Upper lobe of right lung (tissue), 1 donor: ENCODE data around the gene EOGT. TPM values are rescaled to one million over a fixed set of nuclear protein-coding genes. Genes with fewer than 3 reads are reported as not detected.

Source experiments
- ATAC-seq: fragments of 200-7000 bp; cut with Tn5 transposase; one replicate; pipeline ENCODE4 v1.9.1; 2020; ENCODE audit warnings: mild to moderate bottlenecking, moderate library complexity
- DNase-seq: peaks from one replicate; pipeline ENCODE4 v3.0.0-alpha.2; 2020
- H3K27ac ChIP-seq: fragments of 200-600 bp; one replicate; pipeline ENCODE4 v1.8.0; 2022
- H3K27me3 ChIP-seq: fragments of 200-600 bp; one replicate; pipeline ENCODE4 v1.8.0; 2022; ENCODE audit warnings: mild to moderate bottlenecking
- H3K36me3 ChIP-seq: fragments of 200-600 bp; one replicate; pipeline ENCODE4 v1.8.0; 2022
- H3K4me1 ChIP-seq: fragments of 200-600 bp; one replicate; pipeline ENCODE4 v1.8.0; 2022
- H3K4me3 ChIP-seq: fragments of 200-600 bp; one replicate; pipeline ENCODE4 v1.8.0; 2022; ENCODE audit warnings: mild to moderate bottlenecking
- H3K9me3 ChIP-seq: fragments of 200-600 bp; one replicate; pipeline ENCODE4 v1.8.0; 2022
- CTCF ChIP-seq: fragments of 200-600 bp; IDR thresholded peaks from one replicate; pipeline ENCODE4 v1.8.0; 2022; ENCODE audit warnings: antibody characterized with exemption
- intact Hi-C: fragments of 100-400 bp; cut with DNase I; formaldehyde crosslinking; loops from one replicate; pipeline ENCODE4 v1.11.0; 2022
- total RNA-seq: library from RNA; stranded (reverse); fragmentation: NEBNext Ultra II Directional; extraction: Animal tissue kit (Norgen Biotek cat#: 25700); gene quantifications from one replicate; pipeline ENCODE4 v1.2.1, GENCODE V29; 2021
- donor health status: DM: no; HTN: yes; CAD: no; lungs with severe emphysema.

EOGT gene
- total RNA-seq, 1 donor from 2014 or later = 36.4 TPM

GRCh38 chr3:69008980-69009379, 4.5 kb downstream of the EOGT start:
- Histone ChIP-seq H3K4me1 (peaks cover 25% of the 10 kb centered on the region), H3K27me3 (no peaks in the 10 kb centered on the region), H3K4me3 (no peak overlapping the region), H3K27ac (peak overlapping the region; percentile 43), H3K36me3 (peaks cover 52% of the 10 kb centered on the region), H3K9me3 (no peaks in the 10 kb centered on the region)
- no peak for TF ChIP-seq CTCF
- intact Hi-C loops = no loop called here
- DNase-seq = no peak
- no peak for ATAC-seq

GRCh38 chr3:69005791-69006482, 7.5 kb downstream of the EOGT start:
- H3K27me3 ChIP-seq = no peaks in the 10 kb centered on the region
- H3K4me1 ChIP-seq = peaks cover 16% of the 10 kb centered on the region
- TF ChIP-seq CTCF = no peak
- H3K27ac ChIP-seq = no peak overlapping the region
- no peaks in the 10 kb centered on the region for H3K9me3 ChIP-seq
- DNase-seq (no peak), ATAC-seq (no peak)
- H3K4me3 ChIP-seq = no peak overlapping the region
- intact Hi-C loops = no loop called here
- H3K36me3 ChIP-seq = peaks cover 83% of the 10 kb centered on the region

- no peak for TF ChIP-seq CTCF
- no peak overlapping the region for H3K4me3 ChIP-seq
- H3K27me3 ChIP-seq = no peaks in the 10 kb centered on the region
- peaks cover 85% of the 10 kb centered on the region for H3K36me3 ChIP-seq
- intact Hi-C loops = no loop called here
- DNase-seq (no peak), ATAC-seq (no peak)
- peaks cover 14% of the 10 kb centered on the region for H3K4me1 ChIP-seq
- H3K9me3 ChIP-seq = no peaks in the 10 kb centered on the region
- H3K27ac ChIP-seq = no peak overlapping the region
These were observed 8.3 kb downstream of the EOGT start for GRCh38 chr3:69005071-69005790.

GRCh38 chr3:69004138-69004537, 9.3 kb downstream of the EOGT start:
- TF ChIP-seq CTCF = no peak

GRCh38 chr3:68999605-69000004, 13.9 kb downstream of the EOGT start:
- H3K27ac ChIP-seq = no peak overlapping the region

More at GRCh38 chr3:69004138-69004537, 9.3 kb downstream of the EOGT start:
- no peak for DNase-seq
- Histone ChIP-seq H3K27me3 (no peaks in the 10 kb centered on the region), H3K36me3 (peaks cover 88% of the 10 kb centered on the region), H3K9me3 (no peaks in the 10 kb centered on the region), H3K4me3 (no peak overlapping the region), H3K27ac (no peak overlapping the region), H3K4me1 (peaks cover 10% of the 10 kb centered on the region)
- intact Hi-C loops = no loop called here
- ATAC-seq = no peak

More at GRCh38 chr3:68999605-69000004, 13.9 kb downstream of the EOGT start:
- H3K9me3 ChIP-seq = no peaks in the 10 kb centered on the region
- no peak for DNase-seq
- ATAC-seq = no peak
- H3K27me3 ChIP-seq = no peaks in the 10 kb centered on the region
- no peak overlapping the region for H3K4me3 ChIP-seq
- H3K4me1 ChIP-seq = no peaks in the 10 kb centered on the region
- intact Hi-C loops = no loop called here
- TF ChIP-seq CTCF = no peak
- peaks cover 86% of the 10 kb centered on the region for H3K36me3 ChIP-seq
